GM23248 (cell line): ENCODE measurements around the gene DAB2IP. TPM values are rescaled to one million over a fixed set of nuclear protein-coding genes. Genes with fewer than 3 reads are reported as not detected.

Experiments used
- DNase-seq: peaks from one replicate; pipeline ENCODE4 v3.0.0-alpha.2; 2015
- H2AFZ ChIP-seq: fragments of 200-600 bp; sonication (generic); 2 replicates; pipeline ENCODE4 v1.6.1; 2016; ENCODE audit warnings: antibody characterized with exemption
- H3F3A ChIP-seq: fragments of 200-600 bp; sonication (generic); 2 replicates; pipeline ENCODE4 v1.6.1; 2016; ENCODE audit warnings: mild to moderate bottlenecking, antibody characterized with exemption, mixed run types; ENCODE audit not compliant: insufficient read depth
- H3K27ac ChIP-seq: fragments of 200-600 bp; sonication (generic); 2 replicates; pipeline ENCODE4 v1.5.1; 2016; ENCODE audit warnings: mild to moderate bottlenecking
- H3K27me3 ChIP-seq: fragments of 200-600 bp; sonication (generic); replicated peaks from 2 replicates; pipeline ENCODE4 v1.6.1; 2016; ENCODE audit warnings: mild to moderate bottlenecking; ENCODE audit not compliant: insufficient read depth
- H3K36me3 ChIP-seq: fragments of 200-600 bp; sonication (generic); 2 replicates; pipeline ENCODE4 v1.6.1; 2016; ENCODE audit warnings: low read depth, mild to moderate bottlenecking
- H3K4me1 ChIP-seq: fragments of 200-600 bp; sonication (generic); 2 replicates; pipeline ENCODE4 v1.6.1; 2016; ENCODE audit warnings: mild to moderate bottlenecking; ENCODE audit not compliant: insufficient read depth
- H3K4me2 ChIP-seq: fragments of 200-600 bp; sonication (generic); one replicate; pipeline ENCODE4 v1.6.1; 2016; ENCODE audit warnings: mild to moderate bottlenecking; ENCODE audit not compliant: unreplicated experiment
- H3K4me3 ChIP-seq: fragments of 200-600 bp; sonication (generic); 2 replicates; pipeline ENCODE4 v1.5.1; 2016; ENCODE audit warnings: mild to moderate bottlenecking
- H3K79me2 ChIP-seq: fragments of 200-600 bp; sonication (generic); 2 replicates; pipeline ENCODE4 v1.6.1; 2016; ENCODE audit warnings: mild to moderate bottlenecking; ENCODE audit not compliant: insufficient read depth
- H3K9ac ChIP-seq: fragments of 200-600 bp; sonication (generic); 2 replicates; pipeline ENCODE4 v1.6.1; 2016; ENCODE audit warnings: mild to moderate bottlenecking
- H3K9me2 ChIP-seq: fragments of 200-600 bp; sonication (generic); 2 replicates; pipeline ENCODE4 v1.6.1; 2016; ENCODE audit warnings: mixed run types, mild to moderate bottlenecking, moderate library complexity; ENCODE audit not compliant: insufficient read depth
- H3K9me3 ChIP-seq: fragments of 200-600 bp; sonication (generic); one replicate; pipeline ENCODE4 v1.6.1; 2017; ENCODE audit warnings: low read depth
- H4K20me1 ChIP-seq: fragments of 200-600 bp; sonication (generic); 2 replicates; pipeline ENCODE4 v1.6.0; 2016; ENCODE audit not compliant: insufficient read depth
- EZH2 ChIP-seq: fragments of 200-600 bp; sonication (generic); IDR thresholded peaks from 2 replicates; pipeline ENCODE4 v1.6.1; 2018; ENCODE audit warnings: antibody characterized with exemption, mild to moderate bottlenecking; ENCODE audit not compliant: insufficient read depth, poor library complexity, severe bottlenecking
- EZH2phosphoT487 ChIP-seq: fragments of 200-600 bp; sonication (generic); IDR thresholded peaks from 2 replicates; pipeline ENCODE4 v1.6.1; 2018; ENCODE audit warnings: antibody characterized with exemption, moderate library complexity, mild to moderate bottlenecking, low read depth; ENCODE audit not compliant: insufficient read depth
- WGBS, 2 experiments: methylation state at CpG; one replicate each; pipeline ENCODE4 v1.1.6; 2015 to 2017; ENCODE audit warnings: low lambda C conversion rate in 2 of 2, low coverage in 1 of 2; ENCODE audit errors: missing lambda C conversion rate in 2 of 2; 5-methylcytosine and 5-hydroxymethylcytosine counted together
- in situ Hi-C: fragments of 300-500 bp; cut with MboI; formaldehyde crosslinking; loops from 2 replicates; pipeline ENCODE4 v1.15.0; 2020
- polyA plus RNA-seq: library from polyadenylated mRNA; unstranded; fragments of >200 nt; fragmentation: Nextera tagmentation; extraction: Ambion mirVana; gene quantifications from 2 replicates; pipeline ENCODE4 v1.2.1, GENCODE V29; 2016
- total RNA-seq: library from RNA; depleted of rRNA; stranded (reverse); fragments of >200 nt; shearing (Covaris generic); gene quantifications from 2 replicates; pipeline ENCODE4 v1.2.3, GENCODE V29; 2014

Gene DAB2IP
- total and polyA plus RNA-seq, 2 experiments from 2014 or later = 2.6 to 19.7 TPM

DNA sequence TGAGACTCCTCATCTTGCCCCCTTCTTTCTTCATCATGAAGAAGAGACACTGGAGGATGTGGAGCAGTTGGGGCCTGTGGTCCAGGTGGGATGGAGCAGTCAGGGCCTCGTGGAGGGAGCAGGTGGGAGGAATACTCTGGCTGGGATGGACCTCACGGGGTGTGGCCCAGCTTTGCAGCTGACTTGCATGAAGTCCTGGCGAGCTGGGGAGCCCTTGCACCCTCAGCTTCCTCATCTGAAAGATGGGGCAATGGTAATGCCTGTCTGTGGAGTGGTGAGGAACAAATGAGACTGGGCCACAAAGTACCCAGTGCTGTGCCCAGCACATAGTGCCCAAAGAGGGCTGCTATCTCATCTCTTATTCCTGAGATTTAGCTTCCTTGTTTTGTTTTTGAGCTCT is 91.5 kb downstream of the DAB2IP start:
- TF ChIP-seq EZH2phosphoT487 = no peak
- TF ChIP-seq EZH2 = no peak
- peak overlapping the region; percentile 75 for H3K9ac ChIP-seq
- peaks cover 34% of the 10 kb centered on the region for H3K4me1 ChIP-seq
- peak overlapping the region; percentile 74 for H3K4me2 ChIP-seq
- peak overlapping the region; percentile 67; the same call in 1 of the 2 replicates for H3K27ac ChIP-seq
- H3K9me3 ChIP-seq = no peaks in the 10 kb centered on the region
- DNase-seq = no peak
- no peaks in the 10 kb centered on the region for H3K36me3 ChIP-seq
- H3K79me2 ChIP-seq = no peaks in the 10 kb centered on the region; the same call in 1 of the 2 replicates
- H3K9me2 ChIP-seq = no peaks in the 10 kb centered on the region
- H3K4me3 ChIP-seq = peak overlapping the region; percentile 67
- in situ Hi-C loops = no loop called here
- peaks cover 9% of the 10 kb centered on the region for H3F3A ChIP-seq
- H4K20me1 ChIP-seq = no peaks in the 10 kb centered on the region
- no peaks in the 10 kb centered on the region for H3K27me3 ChIP-seq
- peak overlapping the region; percentile 48; the same call in 1 of the 2 replicates for H2AFZ ChIP-seq
- WGBS, 2 experiments = 59 to 65% methylated on average over 3 of the region's 3 CpGs

- in situ Hi-C loops = no loop called here
- Histone ChIP-seq H3K4me1 (peaks cover 35% of the 10 kb centered on the region), H3K27me3 (no peaks in the 10 kb centered on the region), H3K9me3 (no peaks in the 10 kb centered on the region), H2AFZ (peak overlapping the region; percentile 48), H3F3A (peaks cover 13% of the 10 kb centered on the region), H3K4me2 (peak overlapping the region; percentile 74), H4K20me1 (no peaks in the 10 kb centered on the region), H3K27ac (peak overlapping the region; percentile 67), H3K36me3 (no peaks in the 10 kb centered on the region), H3K79me2 (no peaks in the 10 kb centered on the region; the same call in 1 of the 2 replicates), H3K4me3 (peak overlapping the region; percentile 67), H3K9ac (peak overlapping the region; percentile 75), H3K9me2 (no peaks in the 10 kb centered on the region)
- 1 to 6% methylated on average over 15 of the region's 15 CpGs for WGBS, 2 experiments
- TF ChIP-seq EZH2 (no peak), EZH2phosphoT487 (no peak)
- DNase-seq = peak; percentile 93
Observed at GRCh38 chr9:121743441-121744001, 92.1 kb downstream of the DAB2IP start.

- H3K4me2 ChIP-seq = peak overlapping the region; percentile 74
- H2AFZ ChIP-seq = peak overlapping the region; percentile 48
- no peaks in the 10 kb centered on the region for H3K36me3 ChIP-seq
- peaks cover 16% of the 10 kb centered on the region for H3F3A ChIP-seq
- peak overlapping the region; percentile 67 for H3K4me3 ChIP-seq
- H3K27me3 ChIP-seq = no peaks in the 10 kb centered on the region
- peak overlapping the region; percentile 67 for H3K27ac ChIP-seq
- TF ChIP-seq EZH2phosphoT487 = no peak
- TF ChIP-seq EZH2 = no peak
- H3K9me2 ChIP-seq = no peaks in the 10 kb centered on the region
- peak overlapping the region; percentile 75 for H3K9ac ChIP-seq
- peaks cover 35% of the 10 kb centered on the region for H3K4me1 ChIP-seq
- H4K20me1 ChIP-seq = no peaks in the 10 kb centered on the region
- H3K9me3 ChIP-seq = no peaks in the 10 kb centered on the region
- 10% methylated on average over 11 of the region's 11 CpGs for WGBS, 2 experiments
- DNase-seq = peak; percentile 69
- in situ Hi-C loops = no loop called here
- no peaks in the 10 kb centered on the region; the same call in 1 of the 2 replicates for H3K79me2 ChIP-seq
Observed at GRCh38 chr9:121744002-121744686, 92.7 kb downstream of the DAB2IP start.

GRCh38 chr9:121744687-121745395 is 93.4 kb downstream of the DAB2IP start:
- Histone ChIP-seq H3K79me2 (peaks cover 1% of the 10 kb centered on the region; the same call in 1 of the 2 replicates), H3K27me3 (no peaks in the 10 kb centered on the region), H3K9me2 (no peaks in the 10 kb centered on the region), H2AFZ (no peak overlapping the region), H3K27ac (peak overlapping the region; percentile 67), H3K36me3 (no peaks in the 10 kb centered on the region), H3K9me3 (no peaks in the 10 kb centered on the region), H3F3A (peaks cover 23% of the 10 kb centered on the region), H3K4me3 (peak overlapping the region; percentile 67; the same call in 1 of the 2 replicates), H3K4me1 (peaks cover 39% of the 10 kb centered on the region), H3K4me2 (peak overlapping the region; percentile 74), H4K20me1 (no peaks in the 10 kb centered on the region), H3K9ac (peak overlapping the region; percentile 75)
- WGBS, 2 experiments = 65 to 70% methylated on average over 11 of the region's 11 CpGs
- in situ Hi-C loops = no loop called here
- peak; percentile 66 for DNase-seq
- TF ChIP-seq EZH2phosphoT487 = no peak
- TF ChIP-seq EZH2 = no peak
